Caki2 (cell line): ENCODE measurements around the gene CRYL1. TPM values are rescaled to one million over a fixed set of nuclear protein-coding genes. Genes with fewer than 3 reads are reported as not detected.

ENCODE experiments used
- DNase-seq: peaks from one replicate; pipeline ENCODE4 v3.0.0-alpha.2; 2015; ENCODE audit warnings: low read depth
- in situ Hi-C: cut with HindIII; loops from 2 replicates; pipeline ENCODE4 v1.10.0; 2016; ENCODE audit warnings: low sequenced_read_pairs, low pct_unique_long_range_greater_than_20kb, mixed read lengths
- total RNA-seq: library from RNA; depleted of rRNA; stranded (reverse); fragments of >200 nt; shearing (Covaris generic); gene quantifications from 2 replicates; pipeline ENCODE4 v1.2.3, GENCODE V29; 2014; ENCODE audit warnings: low replicate concordance

Gene CRYL1
- total RNA-seq, 1 experiment from 2014 or later: 42.9 TPM

GRCh38 chr13:20544201-20544923 is 18.7 kb upstream of the CRYL1 start:
- no peak for DNase-seq
- in situ Hi-C loops: no loop called here

DNA sequence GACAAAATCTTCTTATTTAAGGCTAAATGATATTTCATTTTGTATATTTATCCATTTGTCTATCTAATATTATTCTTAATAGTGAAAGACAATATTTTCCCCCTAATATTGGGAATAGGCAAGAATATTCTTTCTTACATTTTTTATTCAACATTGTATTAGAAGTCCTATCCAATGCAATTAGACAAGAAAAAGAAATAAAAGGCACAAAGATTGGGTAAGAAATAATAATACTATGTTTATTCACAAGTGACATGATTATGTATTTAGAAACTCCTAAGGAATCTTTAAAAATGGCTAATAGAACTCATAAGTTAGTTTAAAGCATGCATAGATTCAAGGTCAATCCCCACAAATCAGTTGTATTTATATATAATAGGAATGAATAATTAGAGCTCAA is 11.3 kb upstream of the CRYL1 start:
- no peak for DNase-seq
- in situ Hi-C loops: no loop called here

DNA sequence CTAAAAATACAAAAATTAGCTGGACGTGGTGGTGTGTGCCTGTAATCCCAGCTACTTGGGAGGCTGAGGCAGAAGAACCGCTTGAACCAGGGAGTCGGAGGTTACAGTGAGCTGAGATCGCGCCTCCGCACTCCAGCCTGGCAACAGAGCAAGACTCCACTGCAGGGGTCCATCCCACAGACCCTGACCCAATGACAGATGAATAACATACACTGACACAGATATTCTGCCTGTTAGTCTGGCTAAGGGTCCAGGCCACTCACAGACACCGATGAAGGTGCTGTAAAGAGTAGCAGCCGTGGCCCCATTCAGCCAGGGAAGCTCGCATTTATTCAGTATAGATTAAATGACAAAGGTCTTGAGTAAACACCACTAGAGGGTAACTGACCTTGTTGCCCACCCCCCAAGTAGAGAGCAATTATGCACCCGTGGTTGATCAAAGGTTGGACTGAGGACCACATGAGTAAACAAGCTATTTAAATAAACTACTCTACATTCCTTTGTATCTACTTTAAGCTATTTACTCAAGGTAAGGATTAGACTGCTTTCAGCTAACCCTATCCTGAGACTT is 8.5 kb upstream of the CRYL1 start:
- in situ Hi-C loops: no loop called here
- no peak for DNase-seq

DNA sequence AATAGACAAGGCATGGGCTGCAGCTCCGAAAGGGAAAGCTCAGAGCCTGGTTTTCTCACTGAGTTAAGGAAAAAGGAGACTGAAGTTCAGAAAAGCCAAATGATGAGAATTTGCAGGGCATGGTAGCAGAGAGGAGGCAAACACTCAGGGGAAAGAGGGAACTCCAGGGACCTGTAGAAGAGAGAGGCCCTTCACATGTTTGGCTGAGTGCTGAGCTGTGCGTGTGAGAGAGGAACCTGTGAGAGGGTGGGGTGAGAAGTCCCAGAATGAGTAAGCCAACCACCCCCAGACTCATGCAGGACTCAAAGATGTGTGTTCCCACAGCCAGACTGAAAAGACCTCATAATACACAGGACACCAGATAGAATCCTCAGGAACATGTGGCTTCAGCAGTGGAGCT is 2.8 kb upstream of the CRYL1 start:
- DNase-seq: no peak
- in situ Hi-C loops: no loop called here

DNA sequence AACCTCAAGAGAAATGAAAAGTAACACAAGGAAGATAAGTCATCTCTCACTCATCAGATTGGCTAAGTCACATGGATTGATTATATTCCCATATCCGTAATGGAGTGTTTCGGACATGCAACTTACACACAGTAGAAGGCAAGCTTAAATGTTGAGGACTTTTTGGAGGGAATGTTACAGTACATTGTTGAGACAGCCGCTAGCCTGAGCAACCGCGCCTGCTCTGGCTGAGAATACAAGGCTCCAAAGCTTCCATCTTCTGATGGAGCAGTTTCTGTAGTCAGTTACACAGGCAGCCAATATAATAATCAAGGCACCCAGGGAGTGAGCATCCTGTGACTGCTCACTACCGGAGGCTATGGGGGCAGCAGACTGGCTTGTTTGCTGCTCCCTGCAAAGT is 1.0 kb upstream of the CRYL1 start:
- no peak for DNase-seq
- in situ Hi-C loops: no loop called here

DNA sequence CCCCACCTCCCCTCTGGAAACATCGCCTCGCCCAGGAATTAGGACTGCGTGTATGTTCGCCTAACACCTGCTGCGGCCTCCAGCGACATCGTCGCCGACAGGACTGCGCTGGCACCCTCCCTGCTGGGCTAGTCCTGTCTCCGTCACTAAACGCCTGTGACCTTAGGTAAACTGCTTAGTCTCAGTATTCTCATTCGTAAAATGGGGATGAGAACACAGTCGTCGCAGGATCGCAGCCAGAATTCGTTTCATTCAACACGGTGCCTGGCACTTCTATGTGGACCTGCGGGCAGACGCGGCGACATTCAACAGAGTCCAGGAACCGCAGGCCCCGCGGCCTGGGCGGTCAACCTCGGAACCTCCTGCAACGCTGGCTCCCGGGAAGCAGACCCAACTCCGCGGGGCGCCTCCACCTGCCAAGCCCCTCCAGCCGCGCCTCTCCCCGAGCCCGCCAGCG is 485 bp downstream of the CRYL1 start:
- DNase-seq: peak; percentile 44
- in situ Hi-C loops: no loop called here

DNA sequence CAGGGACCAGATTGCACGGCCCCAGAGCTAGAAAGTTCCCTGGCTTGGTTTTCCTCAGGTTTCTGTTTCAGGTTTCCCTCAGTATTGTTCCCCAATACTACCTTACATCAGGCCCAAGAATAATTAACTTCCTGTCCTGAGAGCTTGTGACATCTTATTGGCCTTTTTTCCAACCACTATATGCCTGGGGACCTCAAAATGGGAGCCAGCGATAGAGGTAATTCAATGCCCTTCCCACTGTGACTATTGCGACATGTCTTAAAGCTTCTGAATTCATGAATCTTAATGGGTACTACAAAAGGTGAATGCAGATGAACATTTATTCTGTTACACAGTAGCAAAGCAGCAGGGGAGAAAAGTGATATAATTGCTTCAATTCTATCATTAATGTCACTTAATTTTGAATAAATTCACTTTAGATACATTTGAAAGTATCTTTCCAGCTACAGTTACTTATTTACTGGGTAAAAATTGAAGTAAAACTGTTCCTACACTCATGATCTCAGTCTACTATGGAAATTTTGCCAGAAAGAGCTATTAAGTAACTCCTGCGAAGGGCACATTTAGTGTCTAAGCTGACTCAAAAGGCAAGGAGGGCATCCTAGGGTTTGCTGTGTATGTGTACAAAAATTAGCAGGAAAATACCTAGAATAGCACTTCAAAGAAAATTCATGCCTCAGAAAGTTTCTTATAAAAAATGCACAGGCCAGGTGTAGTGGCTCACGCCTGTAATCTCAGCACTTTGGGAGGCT is 4.1 kb downstream of the CRYL1 start:
- DNase-seq: no peak
- in situ Hi-C loops: no loop called here

GRCh38 chr13:20519875-20520274 is 5.8 kb downstream of the CRYL1 start:
- in situ Hi-C loops: no loop called here
- peak; percentile 41 for DNase-seq

DNA sequence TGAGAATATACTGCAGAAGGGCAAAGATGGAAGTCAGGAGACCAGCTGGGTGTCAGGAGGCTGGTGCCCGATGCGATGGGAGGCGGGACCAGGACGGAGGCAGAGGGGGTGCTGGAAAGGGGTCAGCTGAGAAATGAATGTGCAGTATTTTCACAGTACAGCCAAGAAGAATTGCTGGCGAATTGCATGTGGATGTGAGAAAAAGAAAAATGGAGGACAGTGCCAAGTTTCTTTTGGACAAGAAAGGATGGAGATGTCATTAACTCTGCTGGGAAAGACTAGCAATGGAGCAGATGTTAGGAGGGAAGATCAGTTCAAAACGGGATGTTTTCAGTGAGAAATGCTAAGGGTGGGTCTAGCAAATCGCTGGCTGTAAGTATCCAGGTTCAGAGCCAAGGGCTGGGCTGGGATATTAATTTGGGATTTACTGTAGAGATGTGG is 7.0 kb downstream of the CRYL1 start:
- in situ Hi-C loops: no loop called here

GRCh38 chr13:20514866-20515265 is 10.8 kb downstream of the CRYL1 start:
- in situ Hi-C loops: no loop called here
- no peak for DNase-seq

More for the DNA sequence above, 7.0 kb downstream of the CRYL1 start:
- DNase-seq: no peak

GRCh38 chr13:20513466-20513995 is 12.1 kb downstream of the CRYL1 start:
- in situ Hi-C loops: no loop called here
- no peak for DNase-seq

DNA sequence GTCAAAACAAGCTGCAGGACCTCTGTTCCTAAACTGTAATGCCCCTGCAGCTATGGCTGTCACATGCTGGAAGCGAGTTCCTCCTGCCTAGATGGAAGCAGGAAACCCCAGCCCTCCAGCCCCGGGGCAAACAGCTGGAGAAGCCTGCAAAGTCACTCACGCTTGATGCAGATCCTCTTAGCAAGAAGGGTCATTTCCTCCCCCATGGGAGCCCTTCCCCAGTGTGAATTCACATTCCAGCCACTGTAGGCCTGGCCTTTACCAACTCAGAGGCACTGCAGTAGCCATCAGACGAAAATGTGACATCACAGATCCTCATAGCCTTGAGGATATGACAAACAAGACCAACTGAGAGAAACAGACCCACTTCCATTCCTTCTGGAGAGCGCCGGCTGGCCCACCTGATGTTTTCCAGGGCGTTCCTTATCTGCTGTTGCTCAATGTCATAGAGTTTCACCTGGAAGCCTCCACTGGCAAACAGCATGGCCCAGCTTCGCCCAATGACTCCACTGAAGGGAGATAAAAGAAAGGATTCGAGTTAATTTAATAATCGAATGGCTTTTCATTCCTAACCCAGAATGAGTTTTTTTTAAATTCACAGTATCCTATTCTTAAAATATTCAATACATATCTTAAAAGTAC is 13.5 kb downstream of the CRYL1 start:
- in situ Hi-C loops: no loop called here
- no peak for DNase-seq

DNA sequence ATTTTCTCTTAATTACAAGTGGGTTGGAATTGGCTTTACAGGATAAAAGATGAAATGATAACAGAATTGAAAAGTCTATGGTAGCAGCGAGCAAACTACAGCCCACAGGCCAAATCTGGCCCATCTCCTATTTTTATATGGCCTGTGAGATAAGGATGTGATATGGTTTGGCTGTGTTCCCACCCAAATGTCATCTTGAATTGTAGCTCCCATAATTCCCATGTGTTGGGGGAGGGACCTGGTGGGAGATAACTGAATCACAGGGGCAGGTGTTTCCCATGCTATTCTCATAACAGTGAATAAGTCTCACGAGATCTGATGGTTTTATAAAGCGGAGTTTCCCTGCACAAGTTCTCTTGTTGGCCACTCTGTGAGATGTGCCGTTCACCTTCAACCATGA is 19.0 kb downstream of the CRYL1 start:
- DNase-seq: no peak
- in situ Hi-C loops: no loop called here

DNA sequence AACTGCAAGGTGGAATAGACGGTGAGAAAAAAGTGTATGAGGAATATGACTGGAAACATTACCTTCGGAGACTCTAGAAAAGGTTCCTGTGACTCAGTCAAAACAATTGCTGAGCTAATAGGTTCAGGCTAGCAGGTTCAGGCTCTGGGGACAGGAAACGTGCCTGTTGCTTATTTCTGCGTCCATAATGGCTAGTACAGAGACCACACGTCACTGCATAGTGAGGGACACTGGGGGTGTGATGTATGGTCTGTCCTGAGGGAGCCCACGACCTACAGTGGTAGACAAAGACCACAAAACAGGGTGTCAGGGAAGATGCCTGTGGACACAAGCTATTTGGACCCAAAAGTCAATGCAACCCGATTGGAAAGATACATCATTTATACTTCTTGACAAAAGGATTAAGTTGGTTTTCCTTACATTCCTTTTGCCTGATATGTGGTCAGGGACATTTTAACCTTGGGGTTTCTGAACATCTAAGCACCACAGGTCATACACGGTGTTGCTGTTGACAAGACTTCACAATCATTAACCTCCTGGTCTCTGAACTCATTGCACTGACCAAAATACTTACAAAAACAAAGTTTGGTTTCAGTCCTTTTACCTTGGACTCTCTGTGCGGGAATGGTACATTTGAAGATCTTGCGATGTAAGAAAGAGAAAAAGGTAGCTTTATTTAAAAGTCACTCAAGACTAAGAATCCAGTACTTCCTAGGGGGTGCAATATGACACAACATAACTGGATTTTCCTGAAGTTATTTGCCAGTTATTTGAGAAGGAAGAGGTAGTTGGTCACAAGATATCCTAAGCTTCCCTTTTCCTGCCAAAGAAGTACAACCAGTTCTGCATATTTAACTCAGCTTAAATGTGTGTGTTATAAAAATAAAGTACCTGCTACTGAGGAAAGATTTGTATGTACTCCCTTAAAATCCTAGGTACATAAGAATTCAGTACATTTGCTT is 20.0 kb downstream of the CRYL1 start:
- in situ Hi-C loops: no loop called here
- no peak for DNase-seq

GRCh38 chr13:20503088-20504083 is 22.3 kb downstream of the CRYL1 start:
- in situ Hi-C loops: no loop called here
- DNase-seq: no peak

- in situ Hi-C loops: no loop called here
Measured at GRCh38 chr13:20501592-20501991, 24.1 kb downstream of the CRYL1 start.

DNA sequence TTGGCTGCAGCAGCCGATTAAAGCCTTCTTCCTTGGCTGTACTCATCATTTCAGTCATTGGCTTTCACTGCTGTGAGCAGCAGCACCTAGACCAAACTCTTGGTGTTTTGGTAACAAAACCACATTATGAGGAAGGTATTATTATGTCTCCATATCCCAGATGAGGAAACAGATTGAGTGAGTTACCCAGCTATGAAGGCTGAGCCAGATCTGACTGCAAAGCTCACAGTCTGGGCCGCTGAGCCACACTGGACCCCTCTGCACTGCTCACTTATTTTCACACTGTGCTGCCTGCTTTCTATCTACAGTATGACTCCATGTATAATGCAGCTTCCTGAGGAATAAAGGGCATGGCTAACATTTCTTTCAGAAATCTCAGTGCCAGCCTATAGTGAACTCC is 24.5 kb downstream of the CRYL1 start:
- no peak for DNase-seq
- in situ Hi-C loops: no loop called here

More at GRCh38 chr13:20501592-20501991, 24.1 kb downstream of the CRYL1 start:
- DNase-seq: no peak
